Esophagus squamous epithelium (tissue), 4 donors: ENCODE measurements around the gene SQOR.

Experiments used
- CTCF ChIP-seq, 6 experiments: fragments of 450-650 bp in 4 of 6; fragments of 200-600 bp in 2 of 6; sonication (generic) in 2 of 6; IDR thresholded peaks; one replicate each; pipeline ENCODE4 v1.5.1; 2016 to 2019; ENCODE audit warnings: antibody characterized with exemption in 6 of 6, mild to moderate bottlenecking in 4 of 6, moderate library complexity in 4 of 6
- POLR2A ChIP-seq, 4 donors: fragments of 450-650 bp; IDR thresholded peaks; one replicate each; pipeline ENCODE4 v1.6.1; 2017; ENCODE audit warnings: antibody characterized with exemption in 4 of 4, mild to moderate bottlenecking in 4 of 4, moderate library complexity in 3 of 4

GRCh38 chr15:45594835-45595530 lies 39.8 kb upstream of the SQOR start:
- TF ChIP-seq CTCF (IDR thresholded peaks at IDR 0.05) (no peak), POLR2A (IDR thresholded peaks at IDR 0.05) (no peak)
